HG02884 (cell line): ENCODE data around the gene CACNA1C.

Source experiments
- ATAC-seq: cut with Tn5 transposase; IDR thresholded peaks from one replicate; pipeline ENCODE4 v1.9.1; 2021; ENCODE audit warnings: mild to moderate bottlenecking, moderate library complexity; ENCODE audit not compliant: unreplicated experiment

CACNA1C gene

GRCh38 chr12:2643576-2644135 is 590.9 kb downstream of the CACNA1C start:
- no peak for ATAC-seq

- no peak for ATAC-seq
These were observed 592.1 kb downstream of the CACNA1C start for GRCh38 chr12:2644683-2645405.

DNA sequence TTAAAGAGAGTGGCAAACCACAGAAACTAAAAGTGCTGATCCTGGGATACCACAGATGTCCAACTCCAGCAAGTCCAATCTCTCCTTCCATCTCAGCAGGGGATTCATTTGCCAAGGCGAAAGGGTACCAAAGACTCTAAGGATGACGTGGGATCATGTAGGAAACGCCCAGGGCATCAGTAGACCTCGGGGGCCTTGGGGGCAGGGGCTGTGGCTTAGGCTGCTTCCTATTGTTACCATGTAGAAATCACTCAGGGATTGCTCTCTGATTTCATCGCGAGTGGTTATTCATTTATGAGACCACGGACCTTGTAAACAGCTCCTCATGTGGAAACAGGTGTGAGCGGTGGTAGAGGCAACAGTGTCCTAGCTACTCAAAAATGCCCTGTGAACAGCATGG is 592.7 kb downstream of the CACNA1C start:
- ATAC-seq, result no peak

DNA sequence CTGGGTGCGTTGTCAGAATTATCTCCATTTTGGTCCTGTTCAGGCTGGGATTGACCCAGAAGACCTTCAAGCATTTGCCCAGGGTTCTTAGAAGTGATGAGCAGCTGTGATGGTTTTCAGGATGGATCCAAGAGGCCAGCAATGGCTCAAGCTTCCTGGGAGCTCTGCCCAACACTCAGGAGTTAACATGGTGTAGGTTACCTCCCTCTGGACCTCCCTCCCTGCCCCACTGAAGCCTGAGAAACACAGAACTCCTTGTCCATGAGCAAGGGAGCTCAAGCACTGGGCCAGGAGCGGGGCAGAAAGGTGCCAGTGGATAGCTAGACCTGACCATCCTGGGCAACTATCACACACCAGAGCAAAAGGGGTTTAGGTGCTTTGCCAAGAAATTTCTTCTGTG is 593.6 kb downstream of the CACNA1C start:
- no peak for ATAC-seq

DNA sequence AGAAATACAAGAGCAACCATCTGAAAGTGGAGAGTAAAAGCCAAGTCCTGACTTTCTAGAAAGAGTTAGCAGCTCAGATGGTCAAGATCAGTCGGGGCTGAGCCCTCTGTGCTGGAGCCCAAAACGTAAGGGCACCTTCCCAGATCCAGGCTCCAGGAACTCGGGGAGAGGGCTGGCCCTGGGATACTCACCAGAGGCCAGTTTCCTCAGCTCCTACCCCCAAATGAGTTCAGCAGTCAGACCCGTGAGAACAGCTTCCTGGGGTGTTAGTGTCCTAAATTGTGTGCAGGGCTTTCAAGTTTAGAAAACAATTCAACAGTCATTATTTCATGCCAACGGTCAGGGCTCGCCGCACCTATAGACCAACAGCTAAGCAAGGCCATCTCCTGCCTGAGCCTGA is 594.4 kb downstream of the CACNA1C start:
- ATAC-seq, result no peak

GRCh38 chr12:2648406-2648805 is 595.6 kb downstream of the CACNA1C start:
- ATAC-seq, result no peak

GRCh38 chr12:2649201-2650030 is 596.6 kb downstream of the CACNA1C start:
- no peak for ATAC-seq

DNA sequence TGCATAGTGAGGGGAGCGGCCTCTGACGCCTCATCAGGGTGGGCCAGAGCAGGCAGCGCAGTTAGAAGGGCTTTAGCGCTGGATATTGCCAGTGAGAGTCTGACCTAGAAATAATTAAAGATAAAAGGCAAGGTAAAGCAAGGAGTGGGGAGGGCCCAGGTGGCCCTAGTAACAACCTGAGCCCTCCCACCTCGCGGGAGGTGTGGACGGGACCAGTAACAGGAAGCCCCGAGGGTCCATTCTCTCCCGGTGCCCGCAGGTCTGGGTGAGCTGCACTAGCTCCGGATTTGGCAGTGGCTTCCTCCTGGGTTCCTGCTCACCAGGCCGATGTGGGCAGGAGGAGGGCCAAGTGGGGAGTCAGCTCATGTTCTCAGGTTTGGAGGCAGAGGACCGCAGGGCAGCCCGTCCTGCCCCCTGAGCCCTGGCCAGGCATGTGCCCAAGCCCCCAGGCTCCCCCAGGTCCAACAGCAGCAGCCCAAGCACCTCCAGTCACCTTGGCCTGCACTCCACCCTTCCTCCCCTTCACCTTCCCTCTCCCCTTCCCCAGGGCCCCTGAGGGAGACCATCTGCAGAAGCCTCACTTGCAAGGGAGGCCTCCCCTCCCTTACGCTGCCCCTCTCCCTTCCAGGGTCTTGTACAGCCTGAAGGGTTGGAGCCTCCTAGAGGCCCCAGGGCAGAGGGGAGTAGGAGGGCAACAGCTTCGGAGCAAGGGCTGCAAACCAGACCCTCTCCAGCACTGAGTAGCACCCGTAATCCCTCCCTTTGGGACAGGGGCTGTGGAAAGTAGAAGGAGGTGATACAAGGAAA is 597.7 kb downstream of the CACNA1C start:
- no peak for ATAC-seq

GRCh38 chr12:2651068-2651965 is 598.5 kb downstream of the CACNA1C start:
- ATAC-seq, result no peak

DNA sequence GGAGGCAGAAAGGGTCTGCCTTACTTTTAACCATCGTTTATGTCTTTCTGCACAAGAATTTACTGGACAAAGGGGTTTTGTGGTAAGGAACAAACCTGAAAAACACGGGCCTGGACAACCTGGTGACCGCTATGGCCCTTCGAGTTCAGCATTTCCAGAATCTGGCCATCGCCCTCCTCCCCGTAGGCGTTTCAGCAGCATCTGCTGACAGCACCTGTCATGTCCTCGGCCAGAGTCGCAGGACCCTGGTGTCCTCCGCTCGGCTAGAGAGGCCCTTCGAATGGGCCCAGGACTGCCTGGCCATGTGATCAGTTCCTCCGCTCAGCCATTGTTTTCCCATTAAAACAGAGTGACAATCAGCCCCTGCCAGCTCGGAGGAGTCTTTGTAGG is 599.2 kb downstream of the CACNA1C start:
- ATAC-seq, result no peak

GRCh38 chr12:2652401-2653081 is 599.8 kb downstream of the CACNA1C start:
- no peak for ATAC-seq

- no peak for ATAC-seq
These were observed 600.7 kb downstream of the CACNA1C start for GRCh38 chr12:2653461-2653965.

GRCh38 chr12:2654311-2654710 is 601.5 kb downstream of the CACNA1C start:
- no peak for ATAC-seq

- ATAC-seq, result no peak
These were observed 602.0 kb downstream of the CACNA1C start for GRCh38 chr12:2654741-2655140.

- no peak for ATAC-seq
These were observed 609.7 kb downstream of the CACNA1C start for GRCh38 chr12:2662524-2662923.

GRCh38 chr12:2664721-2665577 is 612.2 kb downstream of the CACNA1C start:
- ATAC-seq, result no peak

GRCh38 chr12:2666411-2666810 is 613.6 kb downstream of the CACNA1C start:
- no peak for ATAC-seq

- no peak for ATAC-seq
These were observed 614.1 kb downstream of the CACNA1C start for GRCh38 chr12:2666846-2667245.
